A549 (cell line): ENCODE measurements around the gene MYB. TPM values are rescaled to one million over a fixed set of nuclear protein-coding genes. Genes with fewer than 3 reads are reported as not detected.

Source experiments
- ATAC-seq, 2 experiments: fragments of 200-7000 bp in 1 of 2; fragments of >200 bp in 1 of 2; cut with Nextera tagmentation in 1 of 2; cut with Tn5 transposase in 1 of 2; 3 replicates each; pipeline versions ENCODE4 v1.8.0 to v1.9.1; 2018 to 2020; ENCODE audit warnings: mild to moderate bottlenecking in 1 of 2, moderate library complexity in 1 of 2
- CTCF ChIA-PET: fragments of 300-600 bp; sonication (Branson Sonifier 250); formaldehyde crosslinking; extraction: SDS; loops from one replicate; lab custom pipeline; 2021; ENCODE audit warnings: antibody characterized with exemption, inconsistent platforms; lab: Yijun Ruan, JAX
- POLR2A ChIA-PET: fragments of 350-600 bp; formaldehyde crosslinking; extraction: SDS; loops from one replicate; lab custom pipeline; 2021; ENCODE audit warnings: antibody characterized with exemption, inconsistent platforms; lab: Yijun Ruan, JAX
- DNase-seq, 2 experiments: peaks; one replicate each; pipeline versions ENCODE4 v3.0.0 to v3.0.0-alpha.2; 2011 to 2016; ENCODE audit warnings: low read depth in 1 of 2, low spot score in 1 of 2
- FAIRE-seq: peaks from 2 replicates; lab custom pipeline; 2011; peaks lifted over from hg19 to GRCh38; lab: Jason Lieb, UNC
- H3K27ac ChIP-seq, 2 experiments: fragments of >200 bp; sonication (Bioruptor Twin); formaldehyde crosslinking; 3 replicates each; pipeline ENCODE4 v1.5.1; 2016 to 2017
- H3K4me1 ChIP-seq: fragments of >200 bp; sonication (Bioruptor Twin); formaldehyde crosslinking; 3 replicates; pipeline ENCODE4 v1.6.1; 2016
- H3K4me2 ChIP-seq: fragments of >200 bp; sonication (Bioruptor Twin); formaldehyde crosslinking; 3 replicates; pipeline ENCODE4 v1.6.1; 2016
- H3K4me3 ChIP-seq: fragments of >200 bp; sonication (Bioruptor Twin); formaldehyde crosslinking; 3 replicates; pipeline ENCODE4 v1.5.1; 2016
- H3K9me3 ChIP-seq: fragments of >200 bp; sonication (Bioruptor Twin); formaldehyde crosslinking; 3 replicates; pipeline ENCODE4 v1.6.1; 2016
- BCL3 ChIP-seq: fragments of >200 bp; sonication (Bioruptor Twin); formaldehyde crosslinking; IDR thresholded peaks from 3 replicates; pipeline ENCODE4 v1.6.1; 2016
- BHLHE40 ChIP-seq: IDR thresholded peaks from 2 replicates; pipeline ENCODE4 v1.6.1; 2012; ENCODE audit warnings: low read depth, low read length, inconsistent platforms
- CTCF ChIP-seq: fragments of >200 bp; sonication (Bioruptor Twin); formaldehyde crosslinking; IDR thresholded peaks from 3 replicates; pipeline ENCODE4 v1.5.1; 2016
- E2F6 ChIP-seq: IDR thresholded peaks from 2 replicates; pipeline ENCODE4 v1.6.1; 2012; ENCODE audit warnings: low read depth, borderline replicate concordance
- ELK1 ChIP-seq: fragments of 150-350 bp; IDR thresholded peaks from 2 replicates; pipeline ENCODE4 v1.6.1; 2014; ENCODE audit warnings: low read depth, mild to moderate bottlenecking, low read length
- ESRRA ChIP-seq: fragments of 150-350 bp; IDR thresholded peaks from 2 replicates; pipeline ENCODE4 v1.6.1; 2014; ENCODE audit warnings: mild to moderate bottlenecking, low read length, borderline replicate concordance
- HES2 ChIP-seq: fragments of >200 bp; sonication (Bioruptor Twin); formaldehyde crosslinking; IDR thresholded peaks from 2 replicates; pipeline ENCODE4 v1.6.1; 2016
- HOXB13 ChIP-seq: fragments of 250-450 bp; sonication (Bioruptor Pico); IDR thresholded peaks from 2 replicates; pipeline ENCODE4 v1.5.0; 2020; ENCODE audit warnings: low read depth, mild to moderate bottlenecking, moderate library complexity
- JUN ChIP-seq, 2 experiments: fragments of >200 bp; sonication (Bioruptor Twin); formaldehyde crosslinking; IDR thresholded peaks; 2 replicates in 1 of 2; 3 replicates in 1 of 2; pipeline ENCODE4 v1.6.1; 2016 to 2017
- MAFK ChIP-seq: fragments of 450-650 bp; IDR thresholded peaks from 2 replicates; pipeline ENCODE4 v1.6.1; 2014; ENCODE audit not compliant: partially characterized antibody
- MYC ChIP-seq: IDR thresholded peaks from 2 replicates; pipeline ENCODE4 v1.6.1; 2012; ENCODE audit warnings: mild to moderate bottlenecking, inconsistent platforms, low read length, improper control_type of control experiment, borderline replicate concordance
- NPAS2 ChIP-seq: fragments of 250-450 bp; sonication (Bioruptor Pico); IDR thresholded peaks from 2 replicates; pipeline ENCODE4 v1.8.0; 2022; ENCODE audit warnings: mild to moderate bottlenecking, moderate library complexity, borderline replicate concordance
- PHF8 ChIP-seq: fragments of 200-600 bp; sonication (generic); IDR thresholded peaks from 2 replicates; pipeline ENCODE4 v1.6.1; 2016; ENCODE audit warnings: low read depth, mild to moderate bottlenecking, antibody characterized with exemption, moderate library complexity, borderline replicate concordance
- POLR2AphosphoS2 ChIP-seq: conservative IDR thresholded peaks from 2 replicates; pipeline ENCODE4 v1.6.1; 2012; ENCODE audit warnings: low read length, improper control_type of control experiment, inconsistent platforms
- RARB ChIP-seq: fragments of 250-450 bp; sonication (Bioruptor Pico); IDR thresholded peaks from 2 replicates; pipeline ENCODE4 v1.8.0; 2021; ENCODE audit warnings: mild to moderate bottlenecking, moderate library complexity
- ZSCAN20 ChIP-seq: fragments of 250-450 bp; sonication (Bioruptor Pico); IDR thresholded peaks from 2 replicates; pipeline ENCODE4 v1.8.0; 2022; ENCODE audit warnings: mild to moderate bottlenecking, moderate library complexity
- WGBS: methylation state at CpG from one replicate; pipeline ENCODE4 v1.1.6; 2017; ENCODE audit errors: missing lambda C conversion rate; 5-methylcytosine and 5-hydroxymethylcytosine counted together
- polyA plus RNA-seq, 4 experiments: library from polyadenylated mRNA; depleted of rRNA in 3 of 4; stranded (reverse); fragments of >200 nt; fragmentation: RNase III in 1 of 4; extraction: RNeasy Plus Mini Kit Qiagen cat#74134 plus additional on column Dnase treatment in 1 of 4; gene quantifications; 2 replicates in 3 of 4; 3 replicates in 1 of 4; pipeline ENCODE4 v1.2.3, GENCODE V29; 2011 to 2017

Gene MYB
- polyA plus RNA-seq, 2 of the 4 experiments (the other 2 are of a cell fraction), result 0.22 to 0.27 TPM

GRCh38 chr6:135230711-135231468 is 49.8 kb downstream of the MYB start:
- no peaks in the 10 kb centered on the region for H3K4me1 ChIP-seq
- no peak overlapping the region for H3K27ac ChIP-seq
- no peak overlapping the region for H3K4me2 ChIP-seq
- ChIA-PET CTCF (interaction anchor here (0.7 kb wide), 1 partner anchor 13 kb away, joined by 3 read pairs; no protein-coding TSS in a partner anchor), POLR2A (no interaction called here)
- ATAC-seq (no peak), DNase-seq (no peak), FAIRE-seq (no peak)
- TF ChIP-seq ELK1 (no peak), HOXB13 (CRISPR knock-in tag) (no peak), BCL3 (no peak), ESRRA (no peak), E2F6 (no peak), JUN (IDR thresholded peaks at IDR 0.05) (no peak), HES2 (no peak), RARB (CRISPR knock-in tag) (no peak), POLR2AphosphoS2 (no peak), PHF8 (no peak), MYC (no peak), ZSCAN20 (CRISPR knock-in tag) (no peak), NPAS2 (CRISPR knock-in tag) (no peak), CTCF (no peak), MAFK (no peak)
- H3K9me3 ChIP-seq, result no peaks in the 10 kb centered on the region
- H3K4me3 ChIP-seq, result no peak overlapping the region
- 74% methylated on average over 3 of the region's 3 CpGs for WGBS

- TF ChIP-seq BHLHE40 (no peak), ESRRA (no peak)
- ATAC-seq (no peak), DNase-seq (no peak), FAIRE-seq (no peak)
- no peak overlapping the region for H3K4me3 ChIP-seq
- CTCF ChIA-PET, result interaction anchor here (0.7 kb wide), 1 partner anchor 14 kb away, joined by 3 read pairs; no protein-coding TSS in a partner anchor
- H3K27ac ChIP-seq, result no peak overlapping the region
- H3K4me2 ChIP-seq, result no peak overlapping the region
- 86% methylated on average over 1 of the region's 1 CpG for WGBS
- no peaks in the 10 kb centered on the region for H3K4me1 ChIP-seq
- no peaks in the 10 kb centered on the region for H3K9me3 ChIP-seq
- POLR2A ChIA-PET, result no interaction called here
Measured at GRCh38 chr6:135231469-135231844, 50.3 kb downstream of the MYB start.
